Pulmonary artery endothelial cell (primary cell): ENCODE measurements around the gene NSDHL. TPM values are rescaled to one million over a fixed set of nuclear protein-coding genes. Genes with fewer than 3 reads are reported as not detected.

Experiments
- DNase-seq: peaks from one replicate; pipeline ENCODE4 v3.0.0-alpha.2; 2011; ENCODE audit warnings: low read depth, low spot score
- total RNA-seq: library from RNA; depleted of rRNA; stranded (reverse); fragments of >200 nt; gene quantifications from 2 replicates; pipeline ENCODE4 v1.2.3, GENCODE V29; 2014

NSDHL gene
- total RNA-seq, 1 donor from 2014 or later: 24.9 TPM

- DNase-seq: no peak
Measured at GRCh38 chrX:152912641-152913040, 81.8 kb downstream of the NSDHL start.

GRCh38 chrX:152913346-152913745 lies 82.5 kb downstream of the NSDHL start:
- no peak for DNase-seq

GRCh38 chrX:152913910-152914309 lies 83.0 kb downstream of the NSDHL start:
- DNase-seq: no peak

- no peak for DNase-seq
Measured at GRCh38 chrX:152915541-152916241, 84.8 kb downstream of the NSDHL start.

GRCh38 chrX:152917656-152918579 lies 87.1 kb downstream of the NSDHL start:
- no peak for DNase-seq

- no peak for DNase-seq
Measured at GRCh38 chrX:152918707-152919106, 87.8 kb downstream of the NSDHL start.

Other genes with a start within 250 kb of the NSDHL start
- 0.04 TPM in 1 of 2 replicates, not detected in the other for gene GABRQ, start 193.2 kb upstream of the NSDHL start, total RNA-seq
- gene MAGEA3, start 132.3 kb upstream of the NSDHL start, total RNA-seq: not detected in 2 replicates
- gene CSAG2, start 121.8 kb upstream of the NSDHL start, total RNA-seq: not detected in 2 replicates
- gene MAGEA2B, start 116.4 kb upstream of the NSDHL start, total RNA-seq: not detected in 2 replicates
- gene CSAG1, start 97.3 kb upstream of the NSDHL start, total RNA-seq: not detected in 2 replicates
- not detected in 2 replicates for gene MAGEA12, start 97.3 kb upstream of the NSDHL start, total RNA-seq
- not detected in 2 replicates for gene MAGEA2, start 77.2 kb upstream of the NSDHL start, total RNA-seq
- not detected in 2 replicates for gene CSAG3, start 71.8 kb upstream of the NSDHL start, total RNA-seq
- gene MAGEA6, start 61.4 kb upstream of the NSDHL start, total RNA-seq: not detected in 2 replicates
- gene CETN2, start 306 bp upstream of the NSDHL start, total RNA-seq: 22.0 and 26.1 TPM in 2 replicates
- gene ZNF185, start 67.0 kb downstream of the NSDHL start, total RNA-seq: 15.8 and 33.3 TPM in 2 replicates
- gene PNMA5, start 163.1 kb downstream of the NSDHL start, total RNA-seq: not detected in 2 replicates
- under 0.01 TPM in 1 of 2 replicates, not detected in the other for gene PNMA3, start 225.4 kb downstream of the NSDHL start, total RNA-seq
- 0.53 and 1.6 TPM in 2 replicates for gene PNMA6A, start 241.4 kb downstream of the NSDHL start, total RNA-seq